GM11168 (cell line): ENCODE data around the gene PRKAR1B.

ENCODE experiments used
- in situ Hi-C: fragments of 300-500 bp; cut with MboI; formaldehyde crosslinking; loops from one replicate; pipeline ENCODE4 v1.12.0; 2022; ENCODE audit warnings: low sequenced_read_pairs; ENCODE audit not compliant: unreplicated experiment

PRKAR1B gene

GRCh38 chr7:582081-582835, 144.8 kb downstream of the PRKAR1B start:
- in situ Hi-C loops = no loop called here

DNA sequence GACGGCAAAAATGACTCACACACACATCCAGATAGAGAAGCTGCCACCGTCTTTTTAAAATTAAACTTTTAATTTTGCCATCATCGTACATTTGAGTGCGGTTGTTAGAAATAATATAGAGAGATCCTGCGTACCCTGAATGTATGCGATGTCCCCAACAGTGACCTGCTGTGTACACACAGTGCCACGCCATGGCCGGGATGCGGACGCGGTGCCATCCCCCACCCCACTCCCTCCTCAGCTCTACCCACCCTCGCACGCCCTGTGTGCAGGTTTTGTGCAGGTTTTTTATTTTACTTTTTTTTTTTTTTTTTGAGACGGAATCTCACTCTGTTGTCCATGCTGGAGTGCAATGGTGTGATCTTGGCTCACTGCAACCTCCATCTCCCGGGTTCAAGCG, 148.7 kb downstream of the PRKAR1B start:
- in situ Hi-C loops = no loop called here

DNA sequence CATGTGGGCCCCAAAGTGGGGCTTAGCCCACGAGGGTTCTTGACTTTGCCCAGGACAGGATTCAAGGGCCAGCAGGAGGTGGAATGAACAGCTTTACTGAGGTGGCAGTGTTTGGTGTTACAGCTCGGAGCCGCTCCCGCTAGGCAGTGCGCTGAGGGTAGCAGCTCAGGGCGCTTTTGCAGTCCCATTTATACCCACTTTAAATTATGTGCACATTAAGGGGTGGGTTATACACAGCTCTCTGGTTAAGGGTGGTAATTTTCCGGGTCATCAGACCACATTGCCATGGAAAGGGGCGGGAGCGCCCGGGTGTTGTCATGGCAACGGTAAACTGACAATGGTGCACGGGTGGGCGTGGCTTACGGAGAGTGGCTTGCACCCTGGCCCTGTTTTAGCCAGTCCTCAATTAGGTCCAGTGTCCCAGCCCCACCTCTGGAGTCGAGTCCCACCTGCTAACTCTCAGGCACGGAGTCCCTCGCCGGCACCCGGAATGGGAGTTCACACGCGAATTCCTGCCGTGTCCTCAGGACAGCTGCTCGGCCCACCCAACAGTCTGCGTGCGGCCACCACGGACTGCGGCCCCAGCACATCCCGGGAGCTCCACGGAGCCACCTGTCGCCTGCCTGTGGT, 149.2 kb downstream of the PRKAR1B start:
- in situ Hi-C loops = no loop called here

DNA sequence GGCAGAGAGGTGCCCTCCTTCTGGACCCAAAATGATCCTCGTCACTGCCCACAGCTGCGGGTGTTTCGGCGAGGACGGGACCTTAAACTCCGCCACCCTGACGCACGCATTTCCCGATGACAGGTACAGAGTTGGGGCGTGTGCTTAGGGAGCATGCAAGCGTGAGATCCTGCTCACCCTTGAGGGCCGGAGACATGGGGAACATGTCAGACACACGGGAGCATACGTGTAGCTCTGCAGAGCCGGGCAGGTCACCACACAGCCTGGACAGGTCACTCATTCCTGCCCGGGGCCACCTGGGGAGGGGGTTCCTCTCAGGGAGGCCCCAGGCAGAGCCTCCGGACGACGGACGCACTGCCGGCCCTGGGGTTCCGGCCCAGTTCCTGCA, 149.8 kb downstream of the PRKAR1B start:
- in situ Hi-C loops = no loop called here

- in situ Hi-C loops = no loop called here
These were observed 150.4 kb downstream of the PRKAR1B start for GRCh38 chr7:576524-577277.

DNA sequence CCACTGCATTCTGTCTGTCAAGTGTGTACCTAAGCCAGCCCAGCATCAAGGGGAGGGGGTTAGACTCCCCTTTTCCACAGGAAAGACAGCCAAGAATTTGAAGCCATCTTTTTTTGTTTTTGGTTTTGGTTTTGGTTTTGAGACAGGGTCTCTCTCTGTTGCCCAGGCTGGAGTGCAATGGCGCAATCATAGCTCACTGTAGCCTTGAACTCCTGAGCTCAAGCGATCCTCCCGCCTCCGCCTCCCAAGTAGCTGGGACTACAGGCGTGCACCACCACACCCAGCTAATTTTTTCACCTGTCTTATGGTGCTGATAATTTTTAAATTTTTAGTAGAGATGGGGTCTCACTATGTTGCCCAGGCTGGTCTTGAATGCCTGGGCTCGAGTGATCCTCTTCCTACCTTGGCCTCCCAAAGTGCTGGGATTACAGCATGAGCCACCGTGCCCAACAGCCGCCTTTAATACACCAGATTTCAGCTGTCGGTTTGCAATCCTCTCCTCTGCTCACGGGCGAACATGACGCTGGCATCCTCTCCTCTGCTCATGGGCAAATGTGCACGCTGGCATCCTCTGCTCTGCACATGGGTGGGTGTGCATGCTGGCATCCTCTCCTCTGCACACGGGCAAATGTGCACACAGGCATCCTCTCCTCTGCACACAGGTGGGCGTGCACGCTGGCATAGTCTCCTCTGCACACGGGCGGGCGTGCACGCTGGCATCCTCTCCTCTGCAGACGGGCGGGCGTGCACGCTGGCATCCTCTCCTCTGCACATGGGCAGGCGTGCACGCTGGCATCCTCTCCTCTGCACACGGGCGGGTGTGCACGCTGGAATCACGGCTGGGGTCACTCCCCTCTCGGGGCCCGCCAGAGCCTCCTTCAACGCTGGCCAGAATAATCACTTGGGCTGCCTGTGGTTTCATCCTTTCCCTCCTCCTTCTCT, 151.4 kb downstream of the PRKAR1B start:
- in situ Hi-C loops = no loop called here

DNA sequence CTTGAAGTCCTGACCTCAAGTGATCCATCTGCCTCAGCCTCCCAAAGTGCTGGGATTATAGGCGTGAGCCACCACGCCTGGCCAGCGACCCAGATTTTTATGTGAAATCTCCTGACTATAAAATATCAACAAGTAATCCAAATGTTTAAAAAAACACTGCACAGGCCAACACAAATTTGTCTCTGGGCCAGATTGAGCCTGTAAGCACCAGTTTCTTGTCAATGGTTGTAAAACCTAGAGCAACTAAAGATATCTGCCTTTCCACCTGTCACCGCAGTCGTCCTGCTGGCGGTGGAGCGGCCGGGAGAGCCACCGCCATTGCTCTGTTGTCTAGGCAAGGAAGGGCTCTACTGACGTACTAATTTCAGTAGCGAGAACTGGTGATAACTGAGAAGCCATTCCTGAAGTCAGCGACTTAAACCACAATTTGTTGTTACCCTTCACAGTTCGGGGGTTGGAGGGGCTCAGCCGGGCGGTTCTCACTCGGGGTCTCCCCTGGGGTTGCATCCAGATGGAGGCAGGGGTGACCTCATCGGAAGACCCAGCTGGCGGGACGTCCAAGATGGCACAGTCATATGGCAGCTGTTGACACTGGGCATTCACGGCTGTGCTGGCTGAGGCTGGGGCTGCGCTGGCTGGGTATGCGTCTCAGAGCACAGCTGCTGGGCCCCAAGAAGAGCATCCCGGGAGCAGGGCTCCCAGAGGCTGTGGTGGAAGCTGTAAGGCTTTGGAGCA, 152.3 kb downstream of the PRKAR1B start:
- in situ Hi-C loops = no loop called here

DNA sequence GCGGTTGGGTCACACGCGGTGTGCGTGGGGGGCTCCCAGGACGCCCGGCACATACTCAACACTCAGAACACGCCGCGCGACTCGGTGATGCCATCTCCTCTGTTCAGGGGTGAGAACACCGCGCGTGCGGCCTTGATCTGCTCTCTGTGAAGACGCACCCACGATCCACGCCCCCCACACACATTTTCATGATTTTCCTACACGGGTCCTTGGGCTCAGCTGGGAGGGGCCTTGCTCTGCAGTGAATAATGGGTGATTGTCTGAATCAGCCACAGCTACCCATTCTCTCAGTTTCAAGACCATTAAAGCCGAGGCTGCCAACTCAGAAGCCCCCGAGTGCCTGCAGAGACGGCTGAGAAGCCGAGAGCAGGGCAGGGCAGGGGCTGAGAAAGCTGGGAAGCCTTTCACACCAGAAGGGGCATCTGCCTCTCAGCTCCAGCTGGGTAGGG, 153.1 kb downstream of the PRKAR1B start:
- in situ Hi-C loops = no loop called here

- in situ Hi-C loops = no loop called here
These were observed 153.7 kb downstream of the PRKAR1B start for GRCh38 chr7:573269-573932.

- in situ Hi-C loops = no loop called here
These were observed 154.4 kb downstream of the PRKAR1B start for GRCh38 chr7:572416-573268.

- in situ Hi-C loops = no loop called here
These were observed 155.2 kb downstream of the PRKAR1B start for GRCh38 chr7:571718-572415.

DNA sequence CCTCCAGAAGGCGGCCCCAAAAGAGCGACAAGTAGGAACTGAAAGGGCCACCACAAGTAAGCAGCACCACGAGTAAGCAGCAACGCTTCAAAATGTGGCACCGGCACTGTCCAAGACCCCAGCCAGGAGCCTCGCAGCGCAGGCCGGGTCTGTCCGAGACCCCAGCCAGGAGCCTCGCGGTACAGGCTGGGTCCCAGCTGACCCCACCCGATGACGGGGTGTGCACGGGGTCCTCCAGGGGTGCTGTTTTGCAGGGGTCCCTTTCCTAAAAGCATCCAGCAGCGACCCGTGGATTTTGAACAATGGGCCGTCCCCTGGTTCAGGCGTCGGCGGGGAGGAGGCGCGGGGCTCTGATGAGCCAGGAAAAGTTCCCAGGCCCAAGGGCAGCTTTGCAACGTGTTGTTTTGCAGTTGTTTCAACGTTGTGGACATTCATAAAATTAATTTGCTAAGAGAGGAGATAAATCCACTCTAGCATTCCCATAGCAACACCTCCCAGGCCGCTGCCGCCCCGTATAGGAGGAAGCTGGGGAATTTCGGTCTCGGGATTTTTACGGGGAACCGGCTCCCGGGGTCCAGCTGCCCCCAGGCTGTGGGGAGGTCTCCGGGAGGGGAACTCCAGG, 155.9 kb downstream of the PRKAR1B start:
- in situ Hi-C loops = no loop called here

DNA sequence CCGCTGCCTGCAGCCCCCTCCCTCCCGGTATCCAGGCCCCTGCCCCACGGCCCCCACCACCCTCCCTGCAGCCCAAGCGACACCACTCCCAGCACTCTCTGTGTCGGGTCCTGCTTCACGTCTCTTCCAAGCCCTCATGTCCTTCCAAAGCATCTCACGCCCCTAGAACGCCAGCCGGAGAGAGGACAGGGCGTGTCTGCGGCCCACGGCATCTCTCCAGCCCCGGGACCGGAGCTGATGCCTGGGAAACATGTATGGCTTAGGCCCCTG, 156.3 kb downstream of the PRKAR1B start:
- in situ Hi-C loops = no loop called here

DNA sequence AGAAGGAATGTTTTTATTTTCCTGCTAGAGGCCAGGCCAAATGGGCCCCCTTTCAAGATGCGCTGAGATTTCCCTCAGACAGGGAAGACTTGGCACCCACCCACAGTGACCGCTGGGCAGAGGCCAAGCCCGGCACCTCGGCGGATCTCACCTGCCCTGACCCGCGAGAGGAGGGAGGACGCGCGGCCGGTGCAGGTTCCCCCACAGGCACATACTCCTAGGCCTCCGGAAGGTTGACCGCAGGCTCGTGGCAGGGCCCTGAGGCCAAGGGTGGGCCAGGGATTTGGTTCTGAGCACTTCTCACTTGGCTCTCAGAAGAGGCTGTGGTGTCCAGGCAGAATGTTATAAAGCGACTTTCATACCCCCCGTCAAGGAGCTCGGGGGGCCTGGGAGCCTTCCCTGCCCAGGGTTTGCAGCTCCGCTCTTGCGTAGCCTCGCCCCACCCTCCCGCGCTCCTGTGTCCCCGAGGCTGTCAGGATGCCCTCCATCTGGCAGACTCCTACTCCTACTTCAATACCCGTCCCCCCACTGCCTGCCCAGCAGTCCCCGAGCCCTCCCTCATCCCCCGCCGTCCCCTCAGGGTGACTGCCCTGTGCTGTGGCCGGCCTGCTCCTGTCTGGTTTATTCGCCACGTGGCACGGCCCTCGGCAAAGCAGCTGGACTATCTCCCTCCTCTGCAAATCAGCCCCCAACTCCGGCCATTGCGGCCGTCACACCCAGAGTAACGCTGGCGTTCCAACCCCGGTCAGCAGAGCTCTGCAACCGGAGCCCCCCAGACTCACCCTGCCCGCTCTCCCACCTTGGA, 156.9 kb downstream of the PRKAR1B start:
- in situ Hi-C loops = no loop called here

DNA sequence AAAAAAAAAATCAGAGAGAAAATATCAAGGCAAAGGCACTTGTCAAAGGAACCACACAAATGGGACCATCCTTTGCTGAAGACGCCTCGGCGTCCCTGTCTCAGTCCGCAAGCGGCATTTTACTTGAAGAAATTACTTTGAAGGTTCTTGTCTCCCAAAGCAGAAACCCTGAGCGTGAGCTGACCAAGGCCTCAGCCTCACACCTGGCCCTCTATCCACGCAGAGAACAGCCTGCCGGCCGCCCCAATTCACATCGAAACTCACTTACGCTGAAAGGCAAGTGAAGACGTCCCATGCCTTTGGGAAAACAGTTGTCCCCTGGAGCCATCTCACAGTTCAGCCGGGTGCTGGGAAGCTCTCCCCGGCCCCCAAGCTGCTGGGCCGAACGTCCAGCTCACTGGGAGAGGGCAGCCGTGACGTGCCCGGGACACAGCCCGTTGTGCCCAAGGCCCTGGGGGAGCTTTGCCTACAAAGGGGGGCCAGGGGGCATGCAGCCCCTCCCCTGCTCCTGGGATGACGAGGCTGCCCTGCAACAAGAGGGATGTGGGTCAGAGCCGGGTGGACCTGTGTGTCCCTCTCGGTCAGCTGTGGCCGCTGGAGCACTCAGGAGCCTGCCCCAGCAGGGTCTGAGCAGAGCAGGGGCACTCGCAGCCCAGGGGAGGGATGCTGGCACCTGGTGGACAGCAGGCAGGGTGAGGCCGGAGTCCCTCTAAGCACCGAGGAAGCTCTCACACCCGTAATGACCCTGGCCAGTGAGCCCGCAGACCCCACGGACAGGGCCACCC, 157.8 kb downstream of the PRKAR1B start:
- in situ Hi-C loops = no loop called here
